HG03457 (cell line): ENCODE data around the gene CNTF.

ENCODE experiments used
- ATAC-seq: cut with Tn5 transposase; IDR thresholded peaks from one replicate; pipeline ENCODE4 v1.9.1; 2021; ENCODE audit warnings: moderate number of reproducible peaks; ENCODE audit not compliant: unreplicated experiment

CNTF gene

GRCh38 chr11:58641803-58642581, 19.5 kb downstream of the CNTF start:
- ATAC-seq, result no peak

DNA sequence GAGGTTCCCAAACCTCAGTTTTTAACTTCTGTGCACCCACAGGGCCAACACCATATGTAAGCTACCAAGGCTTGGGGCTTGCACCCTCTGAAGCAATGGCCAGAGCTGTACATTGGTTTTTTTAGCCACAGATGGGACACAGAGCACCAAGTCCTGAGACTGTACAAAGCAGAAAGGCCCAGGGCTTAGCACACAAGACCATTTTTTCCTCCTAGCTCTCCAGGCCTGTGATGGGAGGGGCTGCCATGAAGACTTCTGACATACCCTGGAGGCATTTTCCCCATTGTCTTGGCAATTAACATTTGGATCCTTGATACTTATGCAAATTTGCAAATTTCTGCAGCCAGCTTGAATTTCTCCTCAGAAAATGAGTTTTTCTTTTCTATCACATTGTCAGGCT, 23.4 kb downstream of the CNTF start:
- no peak for ATAC-seq

DNA sequence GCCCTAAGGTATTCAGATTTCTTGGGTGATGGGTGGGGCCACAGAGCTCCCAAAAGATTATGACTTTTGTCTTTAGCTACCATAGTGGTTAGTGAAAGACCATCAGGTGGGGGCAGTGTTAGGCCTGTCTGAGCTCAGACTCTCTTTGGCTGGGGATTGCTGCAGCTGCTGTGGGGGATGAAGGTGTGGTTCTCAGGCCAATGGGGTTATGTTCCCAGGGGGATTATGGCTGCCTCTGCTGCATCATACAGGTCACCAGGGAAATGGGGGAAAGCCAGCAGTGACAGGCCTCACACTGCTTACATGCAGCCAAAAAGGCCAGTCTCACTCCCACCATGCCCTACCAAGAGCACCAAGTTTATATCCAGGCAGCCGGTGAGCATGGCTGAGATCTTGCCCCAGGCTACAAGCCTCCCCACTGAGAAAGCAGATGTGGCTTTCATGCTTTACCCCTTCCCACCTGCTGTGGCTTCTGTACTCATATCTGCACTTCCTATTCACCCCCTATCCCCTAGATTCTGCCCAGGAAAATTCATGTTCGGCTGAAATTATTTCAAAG, 24.8 kb downstream of the CNTF start:
- ATAC-seq, result peak; percentile 83

GRCh38 chr11:58647866-58648265, 25.4 kb downstream of the CNTF start:
- ATAC-seq, result no peak

DNA sequence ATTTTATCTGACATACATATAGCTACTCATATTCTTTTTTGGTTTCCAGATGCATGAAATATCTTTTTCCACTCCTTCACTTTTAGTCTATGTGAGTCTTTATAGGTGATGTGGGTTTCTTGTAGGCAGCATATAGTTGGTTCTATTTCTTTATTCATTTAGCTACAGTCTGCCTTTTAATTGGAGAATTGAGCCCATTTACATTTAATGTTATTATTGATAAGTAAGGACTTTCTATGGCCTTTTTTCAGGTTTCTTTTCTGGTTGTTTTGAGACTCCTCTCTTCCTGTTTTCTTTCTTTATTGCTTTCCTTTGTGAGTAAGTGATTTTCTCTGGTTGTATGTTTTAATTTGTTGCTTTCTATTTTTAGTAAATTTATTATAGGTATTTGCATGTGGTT, 27.2 kb downstream of the CNTF start:
- ATAC-seq, result no peak

- no peak for ATAC-seq
Observed at GRCh38 chr11:58650496-58650895, 28.0 kb downstream of the CNTF start.

- ATAC-seq, result no peak
Observed at GRCh38 chr11:58652726-58653280, 30.3 kb downstream of the CNTF start.

- peak; percentile 75 for ATAC-seq
Observed at GRCh38 chr11:58654079-58654907, 31.8 kb downstream of the CNTF start.

DNA sequence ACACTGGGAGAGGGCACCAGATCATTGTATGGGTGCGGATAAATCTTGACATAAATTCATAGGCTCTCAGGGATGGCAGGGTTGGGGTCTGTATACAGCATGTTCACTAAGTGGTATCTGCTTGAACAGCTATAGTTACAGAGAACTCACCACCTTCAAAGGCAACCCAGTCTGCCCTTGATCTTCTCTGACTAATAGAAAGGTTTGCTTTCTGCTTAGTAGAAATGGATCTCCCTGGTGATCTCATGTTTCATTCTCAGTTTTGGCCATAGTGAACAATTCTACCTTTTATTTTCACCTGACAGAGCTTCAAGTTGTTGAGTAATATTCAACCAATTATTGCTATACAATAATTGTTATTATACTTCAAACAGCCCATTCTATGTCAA, 32.4 kb downstream of the CNTF start:
- ATAC-seq, result no peak

- ATAC-seq, result no peak
Observed at GRCh38 chr11:58656348-58656747, 33.9 kb downstream of the CNTF start.

GRCh38 chr11:58658623-58659022, 36.2 kb downstream of the CNTF start:
- no peak for ATAC-seq

- no peak for ATAC-seq
Observed at GRCh38 chr11:58659404-58659803, 36.9 kb downstream of the CNTF start.

GRCh38 chr11:58659910-58660570, 37.6 kb downstream of the CNTF start:
- ATAC-seq, result no peak

DNA sequence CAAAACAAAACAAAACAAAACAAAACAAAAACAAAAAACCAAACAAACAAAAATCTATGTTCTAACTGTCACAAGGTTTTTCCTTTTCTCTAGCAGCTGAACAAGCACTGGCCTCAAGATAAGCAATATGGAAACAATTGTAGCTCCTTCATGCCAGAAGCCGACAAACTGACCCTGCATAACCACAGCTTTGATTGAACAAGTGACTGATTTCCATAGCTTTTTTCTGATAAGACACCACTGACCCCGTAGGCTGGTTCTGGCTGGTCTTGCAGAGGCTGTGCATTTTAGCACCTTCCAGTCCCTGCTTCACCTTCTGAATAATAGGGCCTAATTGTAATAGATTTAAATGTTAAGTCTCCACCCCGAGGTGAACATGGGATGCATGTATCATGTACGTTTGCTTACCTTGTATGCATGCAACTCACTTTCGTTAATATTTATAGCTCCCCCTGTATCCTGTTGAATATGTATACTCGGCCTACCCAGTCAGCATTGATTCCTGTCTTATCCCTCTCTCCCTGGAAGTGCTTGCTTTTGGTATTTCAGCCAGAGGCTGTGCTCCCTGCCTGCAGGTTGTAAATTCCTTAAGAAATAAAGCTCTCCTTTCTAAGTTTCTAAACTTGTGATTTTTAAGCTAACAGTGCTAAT, 49.6 kb downstream of the CNTF start:
- ATAC-seq, result no peak

DNA sequence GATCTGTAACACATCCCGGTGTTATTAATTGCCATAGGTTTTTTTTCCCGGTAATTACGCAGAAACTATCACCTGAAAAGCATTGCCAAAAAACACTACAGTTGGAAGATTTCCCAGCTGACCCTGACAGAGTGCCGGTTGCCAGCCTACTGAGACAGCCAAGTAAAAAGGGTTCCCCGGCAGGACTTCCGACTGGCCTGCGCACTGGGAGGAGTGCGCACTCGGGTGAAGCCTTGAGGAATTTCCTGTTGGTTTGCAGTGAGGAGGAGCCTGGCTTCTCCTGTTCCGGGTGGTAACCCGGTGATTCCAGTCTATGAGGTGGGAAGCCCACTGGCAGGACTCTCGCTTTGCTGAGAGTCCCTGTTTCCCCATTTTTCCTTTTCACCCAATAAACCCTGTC, 52.1 kb downstream of the CNTF start:
- no peak for ATAC-seq
